Measurements from ENCODE around the gene HYDIN.
"Not testable (repeated sequence)": the region's sequence is repeated elsewhere in the genome, so short reads cannot be mapped to it uniquely, and the experiment has no call there.

DNA sequence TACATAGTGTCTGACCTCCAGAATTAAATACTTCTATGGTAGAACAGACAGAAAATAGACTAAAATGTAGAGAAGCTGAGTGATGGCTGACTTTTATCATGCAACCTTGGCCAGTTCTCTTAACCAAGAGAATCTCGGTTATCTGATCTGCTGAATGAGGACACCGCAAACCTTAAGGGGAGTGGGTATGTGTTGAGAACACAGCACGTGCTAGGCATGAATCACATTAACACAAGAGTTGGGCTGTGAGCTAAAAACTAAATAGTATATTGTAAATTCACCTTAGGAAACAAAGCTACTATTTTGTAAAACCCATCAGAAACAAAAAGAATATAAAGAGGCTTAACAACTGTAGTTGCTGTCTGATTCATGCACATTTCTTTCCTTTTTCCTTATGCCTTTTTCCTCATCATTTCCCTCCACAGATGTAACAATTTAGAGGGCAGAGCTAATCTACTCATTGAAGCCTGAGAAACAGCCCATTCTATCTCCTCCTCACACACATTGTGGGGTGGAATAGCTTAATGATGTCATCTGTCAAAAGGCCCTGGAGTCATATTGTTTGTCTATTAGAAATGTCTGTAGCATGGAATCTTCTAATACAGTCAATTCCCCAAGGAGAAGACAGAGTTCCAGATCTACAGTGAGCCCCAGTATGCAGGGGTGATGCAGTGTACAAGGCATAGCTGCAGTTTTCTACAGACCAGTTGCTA lies 176.5 kb downstream of the HYDIN start:
- TF ChIP-seq, protein P1, sequence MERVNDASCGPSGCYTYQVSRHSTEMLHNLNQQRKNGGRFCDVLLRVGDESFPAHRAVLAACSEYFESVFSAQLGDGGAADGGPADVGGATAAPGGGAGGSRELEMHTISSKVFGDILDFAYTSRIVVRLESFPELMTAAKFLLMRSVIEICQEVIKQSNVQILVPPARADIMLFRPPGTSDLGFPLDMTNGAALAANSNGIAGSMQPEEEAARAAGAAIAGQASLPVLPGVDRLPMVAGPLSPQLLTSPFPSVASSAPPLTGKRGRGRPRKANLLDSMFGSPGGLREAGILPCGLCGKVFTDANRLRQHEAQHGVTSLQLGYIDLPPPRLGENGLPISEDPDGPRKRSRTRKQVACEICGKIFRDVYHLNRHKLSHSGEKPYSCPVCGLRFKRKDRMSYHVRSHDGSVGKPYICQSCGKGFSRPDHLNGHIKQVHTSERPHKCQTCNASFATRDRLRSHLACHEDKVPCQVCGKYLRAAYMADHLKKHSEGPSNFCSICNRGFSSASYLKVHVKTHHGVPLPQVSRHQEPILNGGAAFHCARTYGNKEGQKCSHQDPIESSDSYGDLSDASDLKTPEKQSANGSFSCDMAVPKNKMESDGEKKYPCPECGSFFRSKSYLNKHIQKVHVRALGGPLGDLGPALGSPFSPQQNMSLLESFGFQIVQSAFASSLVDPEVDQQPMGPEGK (CRISPR knock-in tag; IDR thresholded peaks at IDR 0.05; ENCODE audit: borderline replicate concordance) = not testable (repeated sequence)
- not testable (repeated sequence) for TF ChIP-seq ISL1 (CRISPR knock-in tag; IDR thresholded peaks at IDR 0.05); RARB (CRISPR knock-in tag; IDR thresholded peaks at IDR 0.05); SNAI2 (CRISPR knock-in tag; IDR thresholded peaks at IDR 0.05); CSDC2 (CRISPR knock-in tag; IDR thresholded peaks at IDR 0.05); ZNF565 (CRISPR knock-in tag; conservative IDR thresholded peaks at IDR 0.05; ENCODE audit: low read depth); TCF4 (CRISPR knock-in tag; IDR thresholded peaks at IDR 0.05; ENCODE audit: borderline replicate concordance)
- TF ChIP-seq, protein P2, sequence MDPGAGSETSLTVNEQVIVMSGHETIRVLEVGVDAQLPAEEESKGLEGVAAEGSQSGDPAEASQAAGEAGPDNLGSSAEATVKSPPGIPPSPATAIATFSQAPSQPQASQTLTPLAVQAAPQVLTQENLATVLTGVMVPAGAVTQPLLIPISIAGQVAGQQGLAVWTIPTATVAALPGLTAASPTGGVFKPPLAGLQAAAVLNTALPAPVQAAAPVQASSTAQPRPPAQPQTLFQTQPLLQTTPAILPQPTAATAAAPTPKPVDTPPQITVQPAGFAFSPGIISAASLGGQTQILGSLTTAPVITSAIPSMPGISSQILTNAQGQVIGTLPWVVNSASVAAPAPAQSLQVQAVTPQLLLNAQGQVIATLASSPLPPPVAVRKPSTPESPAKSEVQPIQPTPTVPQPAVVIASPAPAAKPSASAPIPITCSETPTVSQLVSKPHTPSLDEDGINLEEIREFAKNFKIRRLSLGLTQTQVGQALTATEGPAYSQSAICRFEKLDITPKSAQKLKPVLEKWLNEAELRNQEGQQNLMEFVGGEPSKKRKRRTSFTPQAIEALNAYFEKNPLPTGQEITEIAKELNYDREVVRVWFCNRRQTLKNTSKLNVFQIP (CRISPR knock-in tag; IDR thresholded peaks at IDR 0.05; ENCODE audit: borderline replicate concordance, low read depth) = not testable (repeated sequence)

All from SK-N-SH treated with all-trans-retinoic acid at 6 μM for 48 hours (cell line).